HG02763 (cell line): ENCODE data around the gene GRID1.

ENCODE experiments used
- ATAC-seq: cut with Tn5 transposase; IDR thresholded peaks from one replicate; pipeline ENCODE4 v1.9.1; 2021; ENCODE audit warnings: mild to moderate bottlenecking, moderate library complexity; ENCODE audit not compliant: unreplicated experiment

GRID1 gene

DNA sequence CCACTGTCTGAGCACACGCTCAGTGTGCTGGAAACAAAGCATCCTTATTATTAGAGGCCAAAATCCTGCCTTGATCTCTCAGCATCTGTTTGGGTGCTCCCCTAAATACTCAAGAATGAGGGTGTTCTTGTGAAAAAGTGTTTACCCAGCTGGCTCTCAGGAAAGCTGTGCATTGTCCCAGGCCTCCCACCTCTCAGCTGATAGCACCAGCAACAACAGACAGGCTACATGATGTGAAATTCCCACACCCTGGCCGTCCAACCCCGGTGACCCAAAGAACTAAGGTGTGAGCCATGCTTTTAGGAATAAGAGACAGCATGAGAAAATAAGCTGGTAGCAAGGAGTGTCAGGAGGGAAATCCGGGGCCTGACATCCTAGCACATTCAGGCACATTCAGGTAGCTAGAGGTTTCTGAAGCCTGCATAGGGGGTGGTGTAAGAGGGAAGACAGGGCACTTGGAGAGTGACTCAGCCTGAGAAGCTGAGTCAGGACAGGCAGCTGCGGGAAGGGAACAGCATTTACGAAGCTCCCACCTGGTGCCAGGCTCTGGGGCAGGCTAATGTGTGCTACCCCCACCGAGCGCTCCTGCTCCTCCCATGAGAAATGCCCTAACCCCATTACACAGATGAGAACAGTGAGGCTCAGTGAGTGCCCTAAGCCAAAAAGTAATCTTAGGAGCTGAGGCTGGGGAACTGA, 205.6 kb downstream of the GRID1 start:
- no peak for ATAC-seq

DNA sequence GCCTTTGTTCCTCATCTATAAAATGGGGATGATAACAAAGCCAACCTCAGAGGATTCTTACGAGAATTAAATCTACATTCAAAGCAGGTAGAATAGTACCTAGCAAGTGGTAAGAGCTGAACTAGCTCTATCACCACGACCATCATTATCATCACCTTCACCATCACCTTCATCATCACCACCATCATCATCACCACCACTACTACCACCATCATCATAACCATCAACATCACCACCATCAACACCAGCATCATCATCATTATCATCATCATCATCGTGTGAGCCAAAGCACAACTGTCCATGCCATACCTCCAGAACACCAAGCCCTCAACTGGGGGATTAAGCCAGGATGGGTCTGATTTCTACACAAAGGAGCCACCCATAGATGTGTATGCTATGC, 206.8 kb downstream of the GRID1 start:
- no peak for ATAC-seq

DNA sequence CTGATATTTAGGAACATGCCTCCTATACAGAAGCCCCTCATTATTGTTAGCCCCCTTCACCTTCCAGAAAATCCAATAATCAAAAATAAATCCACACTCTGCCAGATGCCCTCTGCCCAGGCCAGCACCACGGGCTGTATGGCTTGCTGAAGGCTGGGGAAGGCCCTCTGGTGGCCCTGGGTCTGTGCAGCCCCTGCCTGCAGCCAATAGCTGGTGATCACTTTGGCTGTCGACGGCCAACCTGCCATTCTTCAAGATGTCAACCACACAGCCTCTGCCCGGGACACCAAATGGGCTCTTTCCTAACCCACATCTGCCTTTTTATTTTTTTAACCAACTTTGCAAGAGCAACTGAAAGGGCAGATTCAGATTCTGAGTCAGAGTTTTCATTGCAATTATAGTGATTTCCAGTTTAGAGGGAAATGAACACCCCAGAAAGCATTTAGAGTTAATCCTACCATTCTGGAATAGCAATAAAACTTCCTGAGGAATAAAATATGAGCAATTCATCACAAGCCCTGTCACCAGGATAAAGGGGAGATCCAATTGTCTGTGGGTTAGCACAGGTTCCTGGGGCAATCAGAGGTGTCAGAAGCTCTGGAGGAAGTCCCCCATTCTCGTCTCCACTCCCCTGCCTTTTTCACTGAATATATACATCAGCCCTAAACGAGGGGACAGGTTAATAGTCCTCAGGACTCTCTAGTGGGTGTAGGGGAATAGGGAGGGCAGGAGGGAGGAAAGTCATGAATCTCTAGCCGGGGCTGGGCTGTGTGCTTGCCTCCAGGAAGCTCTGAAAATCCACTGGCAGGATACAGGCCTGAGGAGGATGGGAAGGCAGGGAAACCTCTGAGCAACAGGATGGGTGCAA, 211.3 kb downstream of the GRID1 start:
- ATAC-seq, result no peak

DNA sequence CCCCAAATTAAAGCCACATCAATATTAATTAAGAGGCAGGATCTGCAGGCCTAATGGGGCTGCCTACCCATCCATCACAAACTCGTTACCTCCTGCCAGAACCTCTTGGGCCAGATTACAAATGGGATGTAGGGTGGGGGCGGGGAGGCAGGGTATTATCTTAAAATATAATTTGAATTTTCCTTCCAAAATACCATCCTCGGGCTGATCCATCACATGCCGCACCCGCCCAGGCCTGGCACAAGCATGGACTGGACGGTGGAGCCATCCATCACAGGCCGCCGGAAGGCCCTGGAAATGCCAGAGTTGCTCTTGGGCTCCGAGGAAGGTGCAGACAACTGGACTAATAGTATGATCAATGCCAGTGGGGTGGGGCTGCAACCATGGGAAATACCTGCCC, 212.8 kb downstream of the GRID1 start:
- no peak for ATAC-seq

DNA sequence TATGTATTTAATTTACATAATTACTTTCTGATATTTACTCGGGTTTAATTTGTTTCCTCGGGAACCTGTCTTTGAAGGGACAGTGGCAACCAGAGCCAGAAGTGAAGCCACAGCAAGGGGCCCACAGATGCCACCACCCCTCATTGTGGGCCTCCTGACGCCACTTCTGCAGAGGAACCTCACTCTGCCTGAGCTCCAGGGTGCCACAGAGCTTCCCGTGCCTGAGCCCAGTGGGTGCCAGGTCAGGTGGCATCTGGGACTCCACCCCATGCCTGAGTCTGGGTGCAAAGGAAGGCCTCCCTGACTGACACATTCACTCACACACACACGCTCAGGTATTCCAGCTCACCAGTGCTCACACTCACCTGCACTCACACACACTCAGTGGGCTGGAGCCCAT, 213.7 kb downstream of the GRID1 start:
- no peak for ATAC-seq

DNA sequence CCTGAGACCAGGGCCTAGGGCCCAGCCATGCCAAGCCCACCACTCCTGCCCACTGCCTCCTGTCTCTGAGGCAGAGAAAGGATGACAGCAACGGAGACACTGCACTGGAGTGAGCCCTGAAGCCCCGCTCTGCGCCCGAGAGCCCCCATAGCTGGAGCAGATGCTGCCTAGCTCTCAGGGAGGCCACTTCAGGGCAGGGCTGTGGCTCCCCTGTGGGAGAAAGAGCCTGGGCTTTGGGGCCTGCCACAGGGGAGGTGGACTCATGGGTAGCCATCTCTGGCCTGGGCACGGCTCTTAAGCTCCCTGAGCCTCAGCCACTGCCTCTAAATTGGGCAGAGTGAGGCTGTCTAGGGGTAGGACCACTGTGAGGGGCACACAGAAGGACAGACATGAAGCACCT, 214.2 kb downstream of the GRID1 start:
- no peak for ATAC-seq

DNA sequence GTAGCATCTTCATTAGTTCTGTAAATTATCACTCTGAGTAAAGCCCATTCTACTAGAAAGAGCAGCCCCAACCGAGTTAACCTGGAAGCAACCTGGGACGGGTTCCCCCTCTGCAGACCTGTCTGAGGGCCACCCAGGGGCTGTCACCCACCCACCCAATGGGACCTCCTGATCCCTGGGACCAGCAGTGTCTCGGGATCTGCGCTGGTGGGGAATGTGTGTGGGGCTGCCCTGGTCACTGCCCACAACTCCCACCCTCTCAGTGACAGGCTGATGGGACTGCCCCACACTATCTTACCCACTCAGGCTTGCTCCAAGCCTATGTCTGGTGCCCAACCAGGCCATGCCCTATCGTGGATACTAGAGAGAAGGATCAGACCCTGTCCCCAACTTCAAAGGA, 215.0 kb downstream of the GRID1 start:
- ATAC-seq, result no peak

DNA sequence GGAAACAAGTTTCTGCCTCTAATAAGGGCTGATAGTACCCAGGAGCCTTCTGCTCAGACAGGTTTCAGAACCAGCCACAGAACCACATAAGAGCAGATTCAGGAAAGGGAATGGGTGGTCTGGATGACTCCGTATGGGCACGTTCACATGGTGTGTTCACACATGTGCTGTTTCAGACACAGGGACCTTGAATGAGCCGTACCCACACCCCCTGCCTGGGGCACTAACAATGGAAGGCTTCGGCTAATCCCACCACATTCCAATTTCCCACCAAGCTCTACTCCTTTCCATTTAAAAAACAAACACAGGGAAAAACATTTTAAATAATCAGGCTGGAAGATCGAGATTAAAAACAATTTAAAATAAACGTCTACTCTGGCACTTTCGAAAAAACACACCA, 217.3 kb downstream of the GRID1 start:
- ATAC-seq, result no peak

DNA sequence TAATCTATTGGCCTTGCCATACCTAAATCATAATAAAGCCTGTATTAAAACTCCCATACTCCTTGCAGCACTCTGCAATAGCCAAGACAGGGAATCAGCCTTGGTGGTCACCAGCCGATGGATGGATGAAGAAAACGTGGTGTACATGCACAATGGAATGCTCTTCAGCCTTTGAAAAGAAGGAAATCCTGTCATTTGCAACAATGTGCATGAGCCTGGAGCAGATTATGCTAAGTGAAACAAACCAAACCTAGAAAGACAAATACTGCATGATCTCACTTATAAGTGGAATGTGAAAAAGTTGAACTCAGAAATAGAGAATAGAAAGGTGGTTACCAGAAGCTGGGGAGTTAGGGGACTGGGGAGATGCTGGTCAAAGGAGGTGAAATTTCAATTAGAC, 218.5 kb downstream of the GRID1 start:
- ATAC-seq, result no peak

DNA sequence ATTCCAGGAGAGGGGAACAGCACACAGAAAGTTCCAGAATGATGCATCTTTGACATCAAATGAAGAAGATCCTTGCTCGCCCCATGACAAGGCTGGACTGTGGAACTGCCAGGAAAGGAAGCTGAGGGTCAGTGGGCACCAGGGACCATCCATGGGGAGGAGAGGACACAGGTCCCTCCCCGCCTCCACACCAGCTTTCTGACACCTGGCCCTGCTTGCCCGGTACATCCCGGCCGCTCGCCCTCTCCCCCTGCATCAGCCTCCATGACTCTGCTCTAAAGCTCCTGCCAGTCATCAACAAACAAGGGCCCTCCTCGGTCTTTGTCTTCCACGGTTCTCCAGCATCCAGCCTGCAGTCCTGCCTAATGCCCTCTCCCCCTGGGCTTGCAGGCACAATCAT, 222.3 kb downstream of the GRID1 start:
- ATAC-seq, result no peak

DNA sequence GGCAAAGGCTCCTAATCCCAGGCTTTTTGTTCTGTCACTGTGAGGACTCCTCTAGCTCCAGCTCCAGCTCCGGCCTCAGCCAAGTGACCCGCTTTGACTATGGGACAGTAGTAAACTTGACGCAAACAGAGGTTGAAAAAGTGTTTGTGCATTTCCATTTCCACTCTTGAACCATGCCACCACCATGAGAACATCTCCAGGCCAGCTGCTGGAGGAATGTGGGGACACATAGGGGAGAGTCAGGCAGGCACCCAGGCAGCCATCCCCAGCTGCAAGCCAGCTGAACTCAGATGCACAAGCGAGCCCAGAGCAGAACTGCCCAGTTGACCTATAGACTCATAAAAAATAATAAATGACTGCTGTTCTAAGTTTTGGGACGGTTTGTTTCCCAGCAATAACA, 224.7 kb downstream of the GRID1 start:
- no peak for ATAC-seq

DNA sequence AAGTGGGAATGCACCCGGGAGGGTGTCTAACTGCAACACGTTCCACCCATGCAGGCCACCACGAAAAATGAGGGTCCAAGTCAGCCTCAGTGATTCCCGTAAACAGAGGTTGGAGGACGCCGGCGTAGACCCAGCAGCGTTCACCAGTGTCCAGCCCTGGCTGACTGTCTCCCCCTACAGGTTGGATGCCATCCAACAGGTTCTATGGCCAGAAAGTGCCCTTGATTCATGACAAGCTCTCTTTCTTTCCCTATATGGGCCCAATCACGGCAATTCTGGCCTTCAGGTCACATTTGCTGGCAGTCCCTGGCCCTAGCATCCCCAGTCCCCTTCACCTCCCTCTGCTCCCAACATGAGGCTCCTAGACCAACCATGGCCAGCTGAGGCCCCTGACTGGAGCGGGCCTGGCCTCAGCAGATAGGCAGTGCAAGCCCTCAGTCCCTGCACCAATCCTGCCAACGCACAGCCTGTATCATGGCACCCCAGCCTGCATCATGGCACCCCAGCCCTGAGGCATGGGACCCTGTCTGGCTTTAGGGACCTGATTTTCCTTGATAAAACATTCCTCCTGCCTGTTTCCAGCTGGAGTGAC, 227.4 kb downstream of the GRID1 start:
- ATAC-seq, result no peak

DNA sequence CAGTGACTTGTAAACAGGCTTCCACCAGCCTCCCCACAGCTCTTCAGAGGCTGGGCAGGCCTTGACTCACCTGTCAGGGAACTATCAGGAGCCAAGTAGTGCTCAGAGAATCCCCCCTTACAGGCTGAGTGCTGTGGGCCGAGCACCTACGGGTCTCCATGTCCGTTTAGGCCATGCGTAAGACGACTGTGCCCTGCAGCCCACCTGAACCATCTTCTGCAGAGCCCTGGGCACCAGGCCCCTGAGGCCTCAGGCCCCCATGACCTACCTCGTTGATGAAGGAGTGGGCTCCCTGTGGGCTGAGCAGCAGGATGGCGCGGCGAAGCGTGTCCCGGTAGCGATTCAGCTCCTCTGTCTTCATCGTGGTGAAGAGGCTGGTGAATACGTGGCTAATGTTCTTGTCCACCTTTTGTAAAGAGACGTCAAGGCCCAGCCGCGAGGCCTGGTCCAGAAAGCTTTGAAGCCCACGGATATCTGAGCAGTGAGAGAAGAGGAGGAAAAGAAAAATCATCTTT, 228.0 kb downstream of the GRID1 start:
- no peak for ATAC-seq

DNA sequence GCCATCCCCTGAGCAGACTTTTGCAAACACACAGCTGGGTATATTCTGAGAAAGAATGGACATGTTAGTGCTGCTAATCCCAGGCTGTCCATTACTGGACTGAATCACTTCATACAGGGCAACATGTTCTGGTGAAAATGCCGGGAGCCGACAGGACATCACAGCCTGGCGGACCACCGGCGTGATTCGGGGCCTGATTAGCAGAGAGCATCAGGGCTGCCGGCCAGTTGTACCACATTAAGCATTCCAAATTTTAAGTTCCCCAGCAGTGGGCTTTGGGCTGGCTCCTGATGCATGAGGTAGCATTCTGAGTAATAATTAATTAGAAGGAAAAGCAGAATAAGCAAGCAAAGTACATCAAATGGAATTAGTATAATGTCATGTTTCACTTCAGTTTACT, 229.0 kb downstream of the GRID1 start:
- no peak for ATAC-seq

DNA sequence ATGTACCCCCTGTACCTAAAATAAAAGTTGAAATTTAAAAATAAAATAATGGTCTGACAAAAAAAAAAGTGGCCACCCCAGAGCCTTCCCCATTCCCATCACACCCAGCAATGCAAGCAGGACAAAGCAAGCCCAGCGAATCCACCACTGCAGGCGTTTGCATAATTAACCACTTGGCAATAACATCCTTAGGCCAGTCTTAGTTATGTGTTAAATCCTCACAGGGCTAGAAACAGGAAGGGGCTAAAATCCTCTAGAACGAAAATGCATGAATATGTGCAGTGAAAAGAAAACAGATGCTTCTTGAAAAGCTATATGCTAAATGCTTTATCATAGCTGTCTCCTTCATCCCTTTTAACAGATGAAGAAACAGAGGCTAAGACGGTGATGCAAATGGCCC, 229.7 kb downstream of the GRID1 start:
- ATAC-seq, result no peak

DNA sequence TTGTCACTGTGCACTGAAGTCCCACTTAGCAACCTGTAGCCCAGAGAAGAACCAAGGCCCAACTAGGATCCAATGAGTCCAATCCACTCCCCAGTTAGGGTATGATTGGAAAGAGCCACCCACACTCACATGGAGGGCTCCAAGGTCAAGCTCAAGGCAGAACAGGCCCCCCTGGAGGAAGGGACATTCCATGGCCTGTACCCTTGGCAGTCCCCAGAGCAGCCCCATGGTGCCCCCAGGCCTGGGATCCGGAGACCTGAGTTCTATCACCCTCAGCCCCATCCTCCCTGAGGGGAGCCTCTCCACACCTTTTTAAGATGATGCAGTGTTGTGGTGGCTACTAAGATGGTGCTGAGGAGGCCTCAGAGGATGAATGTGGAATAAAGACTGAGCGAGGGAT, 231.4 kb downstream of the GRID1 start:
- ATAC-seq, result no peak

DNA sequence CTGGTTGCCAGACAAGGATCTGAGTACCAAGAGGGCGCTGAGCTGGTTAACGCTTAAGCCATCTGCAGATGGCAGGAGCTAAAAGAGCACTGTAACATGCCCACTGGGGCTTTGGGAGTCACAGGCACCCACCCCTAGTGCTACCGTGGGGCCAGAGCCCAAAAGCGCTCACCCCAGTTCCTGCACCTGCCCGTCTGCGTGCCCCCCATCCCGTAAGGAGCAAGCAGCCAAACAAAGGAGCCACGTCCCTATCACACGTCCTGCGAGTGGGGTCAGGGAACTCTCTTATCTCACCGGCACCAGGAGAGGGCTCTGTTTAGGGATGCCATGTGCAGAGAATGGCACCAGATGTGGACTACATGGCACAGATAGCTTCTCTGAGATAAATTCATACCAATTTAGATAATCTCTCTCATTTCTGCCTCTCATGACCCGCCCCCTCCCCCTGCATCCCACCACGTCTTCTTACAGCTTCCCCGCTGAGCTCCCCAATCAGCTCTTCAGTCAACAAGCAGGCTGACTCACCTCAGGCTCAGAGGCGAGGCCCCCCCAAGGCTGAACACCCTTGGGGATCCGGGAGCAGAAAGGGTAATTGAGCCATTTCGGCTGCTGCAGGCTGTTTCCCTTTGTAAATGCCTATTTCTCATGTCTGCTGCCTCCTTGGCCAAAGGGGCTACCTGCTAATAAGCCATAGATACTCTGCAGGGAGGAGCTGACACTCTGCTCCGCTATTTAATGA, 235.7 kb downstream of the GRID1 start:
- no peak for ATAC-seq

DNA sequence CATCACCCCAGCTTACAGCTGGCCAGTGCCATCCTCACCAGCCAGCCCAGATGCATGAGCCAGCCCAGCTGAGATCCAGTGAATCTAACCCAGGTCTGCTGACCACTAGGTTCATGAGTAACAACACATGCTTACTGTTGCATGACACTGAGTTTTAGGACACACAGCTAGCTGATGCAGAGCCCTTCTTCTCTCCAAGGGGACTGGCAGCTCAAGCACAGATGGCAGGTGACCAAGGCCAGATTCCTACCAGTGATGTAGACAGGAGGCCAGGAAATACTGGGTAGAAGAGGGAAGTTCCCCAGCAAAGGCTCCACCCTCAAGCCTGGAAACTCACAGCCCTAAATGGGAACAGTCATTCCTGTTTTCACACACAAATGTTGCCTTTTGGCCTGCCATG, 236.6 kb downstream of the GRID1 start:
- no peak for ATAC-seq

DNA sequence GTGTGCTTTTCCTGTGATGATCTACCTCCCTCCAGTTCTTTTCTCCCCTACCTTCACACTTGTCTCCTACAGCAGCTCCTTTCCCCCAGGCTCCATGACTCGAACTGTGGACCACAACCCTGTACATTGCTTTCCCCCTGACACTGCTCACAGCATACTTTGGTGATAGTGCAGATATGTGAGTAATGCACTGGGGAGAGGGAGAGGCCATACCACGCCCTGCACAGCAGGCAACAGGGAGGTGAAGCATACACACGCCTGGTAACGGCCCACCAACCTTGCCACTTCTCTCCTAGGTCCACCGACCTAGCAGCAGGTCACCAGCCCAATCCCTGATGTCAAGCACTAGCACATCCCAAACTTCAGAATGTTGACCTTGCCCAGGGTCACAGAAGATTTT, 238.2 kb downstream of the GRID1 start:
- no peak for ATAC-seq

DNA sequence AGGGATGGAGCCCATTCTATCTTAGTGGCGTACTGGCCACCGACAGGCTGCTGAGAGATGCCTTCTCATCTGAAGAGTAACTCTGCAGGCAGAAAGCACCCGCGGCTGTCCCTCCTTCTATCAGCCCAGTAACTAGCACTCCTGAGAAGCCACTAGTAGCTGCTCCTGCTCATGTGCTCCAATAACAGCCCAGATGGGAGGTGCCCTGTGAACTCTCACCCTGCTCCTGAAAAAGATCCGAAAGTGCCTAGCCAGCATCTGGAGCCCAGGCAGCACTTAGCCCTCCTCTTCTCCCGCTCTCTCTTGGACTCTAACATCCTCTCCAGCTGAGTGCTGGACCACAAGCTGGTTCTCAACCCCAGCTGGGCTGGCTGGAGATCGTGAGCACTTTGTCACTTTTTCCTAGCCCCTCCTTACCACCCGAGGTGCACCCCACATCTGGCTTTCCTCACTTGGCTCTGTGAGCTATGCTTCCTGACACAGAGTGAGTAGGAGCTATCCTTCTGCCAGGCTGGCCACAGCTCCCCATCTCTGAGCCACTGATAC, 239.2 kb downstream of the GRID1 start:
- no peak for ATAC-seq

DNA sequence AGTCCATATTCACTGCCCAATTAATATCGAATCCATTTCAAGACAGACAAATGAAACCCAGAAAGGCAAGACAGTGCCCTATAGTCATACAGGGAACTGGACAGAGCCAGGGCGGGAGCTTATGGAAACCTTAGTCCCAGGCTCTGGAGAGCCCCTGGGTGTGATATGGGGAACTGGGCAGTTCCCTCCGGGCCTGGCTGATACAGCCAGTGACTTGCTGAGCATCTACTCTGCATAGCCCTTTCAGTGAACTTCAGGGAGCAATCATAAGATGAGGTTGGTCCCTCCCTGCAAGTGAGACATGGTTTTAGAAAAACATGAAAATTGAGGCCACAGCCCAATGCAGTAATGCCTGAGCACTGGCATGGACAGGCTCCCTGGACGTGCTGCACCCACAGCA, 241.9 kb downstream of the GRID1 start:
- ATAC-seq, result no peak
